Spinal cord (tissue), 10 donors: Measurements from ENCODE around the gene CCDC197. TPM values are rescaled to one million over a fixed set of nuclear protein-coding genes. Genes with fewer than 3 reads are reported as not detected.
A peak's percentile ranks its signal among the peaks of the same experiment; 100 is the strongest.

Source experiments
- DNase-seq, 6 donors: peaks; one replicate each; pipeline versions ENCODE4 v3.0.0 to v3.0.0-alpha.2; 2013 to 2015; ENCODE audit warnings: low spot score in 6 of 6, low read depth in 4 of 6
- H3K27ac ChIP-seq: one replicate; pipeline ENCODE4 v1.5.1; 2013; ENCODE audit warnings: low read depth, low read length, control low read depth
- H3K27me3 ChIP-seq: one replicate; pipeline ENCODE4 v1.6.1; 2013; ENCODE audit warnings: low read length; ENCODE audit not compliant: control insufficient read depth, insufficient read depth
- H3K36me3 ChIP-seq: one replicate; pipeline ENCODE4 v1.6.1; 2013; ENCODE audit warnings: low read length; ENCODE audit not compliant: control insufficient read depth, insufficient read depth
- H3K4me1 ChIP-seq: one replicate; pipeline ENCODE4 v1.6.1; 2013; ENCODE audit warnings: low read length; ENCODE audit not compliant: control insufficient read depth, insufficient read depth
- H3K4me3 ChIP-seq: one replicate; pipeline ENCODE4 v1.5.1; 2013; ENCODE audit warnings: low read depth, low read length, control low read depth
- H3K9me3 ChIP-seq: one replicate; pipeline ENCODE4 v1.6.1; 2013; ENCODE audit warnings: low read length; ENCODE audit not compliant: control insufficient read depth, insufficient read depth
- WGBS: methylation state at CpG from one replicate; pipeline ENCODE4 v1.1.5; 2013; ENCODE audit warnings: missing lambda C conversion rate; ENCODE audit not compliant: insufficient coverage; 5-methylcytosine and 5-hydroxymethylcytosine counted together
- polyA plus RNA-seq, 2 donors: library from polyadenylated mRNA; unstranded; fragments of 120-200 nt; gene quantifications; one replicate each; pipeline ENCODE4 v1.2.1, GENCODE V29; 2013; ENCODE audit not compliant: insufficient read length in 2 of 2
- small RNA-seq: library from RNA; depleted of rRNA; stranded (forward); fragments of <200 nt; gene quantifications from one replicate; pipeline ENCODE3, GENCODE V24; 2014; ENCODE audit warnings: low replicate concordance
- total RNA-seq, 2 donors: library from RNA; depleted of rRNA in 1 of 2; stranded (reverse); fragments of 120-200 nt in 1 of 2; fragments of >200 nt in 1 of 2; gene quantifications; one replicate each; pipeline versions ENCODE4 v1.2.3 to v1.2.4, GENCODE V29; 2013 to 2014
- donor health status: healthy.

CCDC197 gene
- total and polyA plus RNA-seq, 4 donors: not detected

DNA sequence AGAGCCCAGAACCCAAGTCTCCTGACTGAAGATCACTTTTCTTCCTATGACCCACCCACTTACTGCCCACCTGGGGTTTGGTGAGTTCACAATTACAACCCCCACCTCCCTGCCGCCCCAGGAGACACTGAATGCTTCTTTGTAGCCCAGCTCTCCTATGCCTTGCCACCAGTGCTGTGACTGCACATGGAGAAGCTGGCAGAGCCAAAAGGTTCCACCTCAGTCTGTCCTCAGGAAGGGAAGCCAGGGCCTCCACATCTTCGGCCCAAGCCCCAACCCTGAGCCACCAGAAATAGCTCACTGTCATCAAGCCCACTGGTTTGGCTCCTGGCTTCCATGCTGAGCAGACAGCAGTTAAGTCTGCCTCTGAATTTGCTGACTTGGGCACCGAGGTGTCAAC lies 54.7 kb downstream of the CCDC197 start:
- 78% methylated on average over 3 of the region's 3 CpGs for WGBS
- peaks cover 71% of the 10 kb centered on the region for H3K36me3 ChIP-seq

DNA sequence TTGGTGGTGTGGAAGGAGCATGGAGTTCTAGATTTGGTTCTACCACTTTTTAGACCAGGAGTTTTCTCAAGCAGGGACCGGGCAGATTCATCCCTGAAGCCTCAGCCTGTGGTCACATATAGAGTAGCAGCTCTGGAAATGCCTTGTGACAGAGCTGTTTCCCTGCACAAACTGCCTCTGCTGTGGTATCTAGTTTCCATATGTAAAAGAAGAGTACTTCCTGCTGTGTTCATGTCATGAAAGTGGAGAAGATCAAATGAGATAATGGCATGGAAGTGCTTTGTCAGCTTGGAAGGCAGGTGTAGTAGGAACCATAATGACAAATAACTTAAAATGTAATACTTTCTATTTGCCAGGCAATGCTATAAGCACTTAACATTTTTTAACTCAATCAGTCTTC lies 55.1 kb downstream of the CCDC197 start:
- DNase-seq: no peak
- H3K27ac ChIP-seq: no peak overlapping the region
- WGBS: 100% methylated on average over 1 of the region's 1 CpG

More for the DNA sequence above, 54.7 kb downstream of the CCDC197 start:
- H3K4me1 ChIP-seq: peaks cover 41% of the 10 kb centered on the region
- no peak overlapping the region for H3K4me3 ChIP-seq
- H3K27me3 ChIP-seq: no peaks in the 10 kb centered on the region
- DNase-seq: no peak
- no peaks in the 10 kb centered on the region for H3K9me3 ChIP-seq
- peak overlapping the region; percentile 70 for H3K27ac ChIP-seq

DNA sequence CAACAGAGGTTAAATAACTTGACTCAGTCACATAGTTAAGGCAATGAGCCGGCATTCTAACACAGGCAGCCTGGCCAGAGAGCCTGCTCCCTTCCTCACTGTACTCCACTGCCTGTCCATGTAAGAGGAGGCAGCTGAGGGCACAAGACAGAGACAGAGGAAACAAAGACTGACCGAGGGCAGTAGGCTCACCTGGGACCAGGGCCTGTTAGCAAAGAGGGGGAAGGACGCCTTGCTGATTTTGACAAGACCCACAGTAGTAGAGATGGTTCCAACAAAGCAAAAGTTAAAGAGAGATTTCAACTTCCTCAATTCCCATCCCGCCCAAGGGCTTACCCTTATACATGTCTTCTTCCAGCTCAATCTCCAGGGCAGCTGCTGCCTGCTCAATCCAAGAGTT lies 55.6 kb downstream of the CCDC197 start:
- Histone ChIP-seq H3K9me3 (no peaks in the 10 kb centered on the region), H3K4me3 (no peak overlapping the region), H3K36me3 (peaks cover 64% of the 10 kb centered on the region), H3K27me3 (no peaks in the 10 kb centered on the region), H3K4me1 (peaks cover 38% of the 10 kb centered on the region), H3K27ac (no peak overlapping the region)
- no peak for DNase-seq
- WGBS: 79% methylated on average over 2 of the region's 4 CpGs

More for the DNA sequence above, 55.1 kb downstream of the CCDC197 start:
- H3K27me3 ChIP-seq: no peaks in the 10 kb centered on the region
- no peak overlapping the region for H3K4me3 ChIP-seq
- H3K36me3 ChIP-seq: peaks cover 67% of the 10 kb centered on the region
- peaks cover 41% of the 10 kb centered on the region for H3K4me1 ChIP-seq
- H3K9me3 ChIP-seq: no peaks in the 10 kb centered on the region

DNA sequence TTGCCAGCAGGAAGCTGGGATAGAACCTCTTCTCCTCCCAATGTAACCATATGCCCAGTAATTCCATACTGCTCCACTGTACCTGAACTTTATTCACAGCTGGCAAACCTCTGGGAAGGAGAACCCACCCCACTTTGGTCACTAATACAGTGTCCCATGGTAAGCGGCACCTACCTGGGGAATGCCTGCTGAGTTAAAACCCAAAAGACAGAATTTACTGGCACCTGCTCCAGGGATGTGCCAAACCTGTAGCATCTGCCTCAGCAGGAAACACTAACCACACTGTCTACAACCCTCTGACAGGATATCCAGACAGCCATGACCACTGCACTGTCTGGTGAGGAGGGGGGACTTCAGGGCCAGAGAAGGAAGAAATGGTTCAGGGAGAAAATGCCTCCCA lies 57.3 kb downstream of the CCDC197 start:
- WGBS: no CpG with 5 or more reads among the region's 1 CpG

DNA sequence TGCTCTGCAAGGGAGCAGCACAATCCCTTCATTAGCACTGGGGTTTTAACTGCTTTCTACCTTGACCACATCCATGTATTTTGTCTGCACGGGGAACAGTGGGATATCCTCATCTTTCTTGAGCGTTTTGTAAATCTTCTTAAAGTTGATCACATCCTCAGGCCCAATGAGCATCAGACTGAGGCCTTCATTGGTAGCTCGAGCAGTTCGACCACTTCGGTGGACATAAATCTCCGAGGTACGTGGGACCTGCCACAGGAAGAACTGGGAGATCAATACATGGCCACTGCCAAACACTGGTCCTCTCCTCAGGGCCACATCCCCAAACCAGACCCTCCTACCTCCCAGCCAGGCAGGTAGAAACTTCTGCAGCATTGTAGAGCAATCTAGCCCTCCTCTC lies 57.8 kb downstream of the CCDC197 start:
- DNase-seq: no peak
- no peaks in the 10 kb centered on the region for H3K27me3 ChIP-seq
- no peak overlapping the region for H3K4me3 ChIP-seq
- H3K4me1 ChIP-seq: peaks cover 23% of the 10 kb centered on the region
- WGBS: 88% methylated on average over 7 of the region's 7 CpGs
- H3K27ac ChIP-seq: no peak overlapping the region
- peaks cover 62% of the 10 kb centered on the region for H3K36me3 ChIP-seq
- no peaks in the 10 kb centered on the region for H3K9me3 ChIP-seq

More for the DNA sequence above, 57.3 kb downstream of the CCDC197 start:
- Histone ChIP-seq H3K4me3 (no peak overlapping the region), H3K27me3 (no peaks in the 10 kb centered on the region), H3K36me3 (peaks cover 62% of the 10 kb centered on the region), H3K27ac (no peak overlapping the region), H3K9me3 (no peaks in the 10 kb centered on the region), H3K4me1 (peaks cover 28% of the 10 kb centered on the region)
- no peak for DNase-seq

DNA sequence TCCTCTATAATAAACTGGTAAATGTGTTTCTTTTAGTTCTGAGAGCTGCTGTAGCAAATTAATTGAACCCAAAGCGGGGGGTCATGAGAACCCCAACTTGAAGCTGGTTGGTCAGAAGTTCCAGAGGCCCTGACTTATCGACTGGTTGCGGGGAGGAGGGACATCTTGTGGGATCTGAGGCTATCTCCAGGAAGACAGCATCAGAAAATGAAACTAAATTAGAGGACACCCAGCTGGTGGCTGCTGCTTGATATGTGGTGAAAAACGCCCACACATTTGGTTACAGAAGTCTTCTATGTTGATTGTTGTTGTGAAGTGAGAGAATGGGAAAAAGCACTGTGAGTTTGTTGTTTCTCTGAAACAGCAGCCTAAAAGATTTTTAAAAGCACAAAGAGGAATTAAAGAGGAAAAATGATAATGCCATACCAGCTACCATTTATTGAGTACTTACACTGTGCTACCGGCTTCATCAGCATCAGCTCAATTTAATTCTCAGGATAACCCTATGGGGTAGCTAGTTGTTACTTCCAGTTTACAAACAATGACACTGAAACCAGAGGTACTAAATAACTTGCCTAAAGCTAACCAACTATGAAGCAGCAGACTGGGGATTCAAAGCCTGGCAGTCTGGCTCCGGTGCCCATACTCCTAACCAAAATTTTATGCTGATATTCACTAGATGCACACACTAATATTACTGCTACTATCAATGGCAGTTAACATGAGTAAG lies 59.6 kb downstream of the CCDC197 start:
- no peak for DNase-seq
- peaks cover 8% of the 10 kb centered on the region for H3K4me1 ChIP-seq

DNA sequence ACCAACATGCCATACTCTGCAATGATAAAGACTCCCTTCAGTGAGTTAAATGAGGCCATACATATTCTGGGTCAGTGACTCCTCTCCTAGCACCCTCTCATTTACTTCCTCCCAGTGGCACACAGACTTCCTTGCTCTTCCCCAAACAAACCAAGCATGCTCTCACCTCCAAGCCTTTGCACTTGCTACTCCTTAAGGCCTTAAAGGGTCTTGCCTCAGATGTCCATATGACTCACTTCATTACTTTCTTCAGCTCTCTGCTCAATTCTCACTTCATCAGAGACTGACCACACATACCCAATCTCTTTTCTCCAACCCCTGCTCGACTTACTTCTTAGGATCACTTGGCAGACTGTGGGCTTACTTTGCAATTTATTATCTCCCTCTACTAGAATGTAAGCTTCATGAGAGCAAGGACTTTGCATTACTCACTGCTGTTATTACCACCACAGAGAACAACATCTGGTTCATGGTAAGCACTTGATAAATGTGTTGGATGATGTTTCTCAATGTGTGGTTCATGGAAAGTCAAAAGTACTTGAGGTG lies 61.1 kb downstream of the CCDC197 start:
- Histone ChIP-seq H3K27ac (no peak overlapping the region), H3K27me3 (no peaks in the 10 kb centered on the region), H3K4me3 (no peak overlapping the region), H3K4me1 (peaks cover 8% of the 10 kb centered on the region), H3K9me3 (no peaks in the 10 kb centered on the region), H3K36me3 (peaks cover 53% of the 10 kb centered on the region)
- 73% methylated on average over 1 of the region's 1 CpG for WGBS
- no peak for DNase-seq

More for the DNA sequence above, 59.6 kb downstream of the CCDC197 start:
- 82% methylated on average over 3 of the region's 6 CpGs for WGBS
- Histone ChIP-seq H3K4me3 (no peak overlapping the region), H3K27ac (no peak overlapping the region), H3K9me3 (no peaks in the 10 kb centered on the region), H3K36me3 (peaks cover 64% of the 10 kb centered on the region), H3K27me3 (no peaks in the 10 kb centered on the region)

Small RNA genes within 50 kb of the gene (small RNA-seq; reads per million reads assigned to genes)
- gene MIR4506: not detected

Other genes starting within 250 kb of the CCDC197 start
- 1 to 10 TPM; 4.5 to 5.7 TPM for gene PRIMA1, start 208.8 kb upstream of the CCDC197 start, total RNA-seq
- 10 to 100 TPM; 18.4 to 27.8 TPM for gene PRIMA1, start 208.8 kb upstream of the CCDC197 start, polyA plus RNA-seq
- 1 to 10 TPM; 3.3 to 3.5 TPM for gene FAM181A, start 70.0 kb upstream of the CCDC197 start, total RNA-seq
- 10 to 100 TPM; 11.8 to 16.0 TPM for gene FAM181A, start 70.0 kb upstream of the CCDC197 start, polyA plus RNA-seq
- gene ASB2, start 20.7 kb upstream of the CCDC197 start, total RNA-seq: 1 to 10 TPM in 1 of 2 donors, under 1 TPM in 1; 0.50 to 4.0 TPM
- gene ASB2, start 20.7 kb upstream of the CCDC197 start, polyA plus RNA-seq: 1 to 10 TPM; 1.6 to 2.1 TPM
- 1 to 10 TPM; 3.6 to 4.1 TPM for gene OTUB2, start 29.0 kb downstream of the CCDC197 start, total RNA-seq
- gene OTUB2, start 29.0 kb downstream of the CCDC197 start, polyA plus RNA-seq: 1 to 10 TPM; 4.6 to 5.8 TPM
- gene DDX24, start 83.9 kb downstream of the CCDC197 start, total RNA-seq: 100 to 1,000 TPM; 142 to 259 TPM
- 100 to 1,000 TPM; 242 to 263 TPM for gene DDX24, start 83.9 kb downstream of the CCDC197 start, polyA plus RNA-seq
- 10 to 100 TPM; 14.0 to 74.2 TPM for gene IFI27L1, start 84.0 kb downstream of the CCDC197 start, total RNA-seq
- 10 to 100 TPM; 64.2 to 74.7 TPM for gene IFI27L1, start 84.0 kb downstream of the CCDC197 start, polyA plus RNA-seq
- 100 to 1,000 TPM in 1 of 2 donors, 10 to 100 TPM in 1; 35.9 to 133 TPM for gene IFI27, start 113.4 kb downstream of the CCDC197 start, total RNA-seq
- gene IFI27, start 113.4 kb downstream of the CCDC197 start, polyA plus RNA-seq: 10 to 100 TPM; 36.8 to 48.3 TPM
- gene IFI27L2, start 132.3 kb downstream of the CCDC197 start, total RNA-seq: 100 to 1,000 TPM in 1 of 2 donors, 10 to 100 TPM in 1; 38.4 to 110 TPM
- gene IFI27L2, start 132.3 kb downstream of the CCDC197 start, polyA plus RNA-seq: 100 to 1,000 TPM in 1 of 2 donors, 10 to 100 TPM in 1; 96.4 to 114 TPM
- 10 to 100 TPM in 1 of 2 donors, 1 to 10 TPM in 1; 8.8 to 13.9 TPM for gene PPP4R4, start 177.0 kb downstream of the CCDC197 start, total RNA-seq
- gene PPP4R4, start 177.0 kb downstream of the CCDC197 start, polyA plus RNA-seq: 10 to 100 TPM in 1 of 2 donors, 1 to 10 TPM in 1; 8.0 to 10.8 TPM